Occipital lobe (tissue), 2 donors: ENCODE results near the gene ENPP5. TPM values are rescaled to one million over a fixed set of nuclear protein-coding genes. Genes with fewer than 3 reads are reported as not detected.

Experiments used
- DNase-seq: peaks from one replicate; lab custom pipeline; 2025; lab: John Stamatoyannopoulos, UW
- total RNA-seq: library from RNA; depleted of rRNA; stranded (reverse); fragments of >200 nt; gene quantifications from one replicate; pipeline ENCODE4 v1.2.3, GENCODE V29; 2014

Gene ENPP5, protein sequence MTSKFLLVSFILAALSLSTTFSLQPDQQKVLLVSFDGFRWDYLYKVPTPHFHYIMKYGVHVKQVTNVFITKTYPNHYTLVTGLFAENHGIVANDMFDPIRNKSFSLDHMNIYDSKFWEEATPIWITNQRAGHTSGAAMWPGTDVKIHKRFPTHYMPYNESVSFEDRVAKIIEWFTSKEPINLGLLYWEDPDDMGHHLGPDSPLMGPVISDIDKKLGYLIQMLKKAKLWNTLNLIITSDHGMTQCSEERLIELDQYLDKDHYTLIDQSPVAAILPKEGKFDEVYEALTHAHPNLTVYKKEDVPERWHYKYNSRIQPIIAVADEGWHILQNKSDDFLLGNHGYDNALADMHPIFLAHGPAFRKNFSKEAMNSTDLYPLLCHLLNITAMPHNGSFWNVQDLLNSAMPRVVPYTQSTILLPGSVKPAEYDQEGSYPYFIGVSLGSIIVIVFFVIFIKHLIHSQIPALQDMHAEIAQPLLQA
- 4.7 TPM for total RNA-seq

DNA sequence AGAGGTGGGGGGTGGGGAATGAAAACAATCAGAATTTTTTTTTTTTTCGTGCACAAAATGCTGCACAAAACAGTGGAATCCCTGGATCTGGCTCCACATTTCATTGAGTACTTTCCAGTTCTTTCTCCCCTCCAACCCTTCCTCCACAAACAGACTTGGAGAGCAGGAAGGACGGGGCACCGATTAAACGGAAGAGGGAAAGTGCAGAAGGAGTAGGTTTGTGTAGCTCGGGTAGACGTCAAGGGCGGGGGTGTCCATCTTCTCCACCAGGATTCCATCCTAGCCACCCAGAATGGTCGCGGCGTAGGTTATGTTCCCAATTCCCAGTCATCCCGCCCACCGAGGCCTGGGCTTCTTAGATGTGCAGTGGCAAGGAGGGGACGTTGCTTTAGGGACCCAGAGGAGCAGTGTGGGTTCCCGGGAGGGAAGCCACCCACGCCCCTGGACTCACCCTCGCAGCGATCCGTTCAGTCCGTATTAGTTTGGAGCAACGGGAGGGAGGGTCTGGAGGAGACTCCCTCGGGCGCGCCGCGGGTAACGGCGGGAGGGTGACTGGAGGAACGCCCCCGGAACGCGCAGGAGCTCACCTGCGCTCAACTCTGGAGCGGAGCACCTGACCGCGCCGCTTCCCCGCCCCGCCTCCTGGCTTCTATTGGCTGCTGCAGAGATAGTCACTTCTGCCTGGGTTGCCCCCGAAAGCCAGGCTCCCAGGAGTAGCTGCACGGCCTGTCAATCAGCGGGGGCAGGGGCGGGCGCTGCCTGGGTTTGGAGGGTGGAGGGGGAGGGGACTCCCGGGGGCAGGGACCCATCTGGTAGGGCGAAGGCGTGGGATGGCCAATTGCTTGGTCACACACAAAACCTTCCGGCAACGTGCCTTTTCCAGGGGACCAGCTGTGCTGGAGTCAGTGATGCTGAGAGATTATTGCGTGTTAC, at the start of gene ENPP5:
Gene ENPP5 (minus strand): TSS at position 624 of the 933 bp plus-strand sequence. CDS start 2,718 bp downstream, outside the sequence.
- peak; percentile 95 for DNase-seq

DNA sequence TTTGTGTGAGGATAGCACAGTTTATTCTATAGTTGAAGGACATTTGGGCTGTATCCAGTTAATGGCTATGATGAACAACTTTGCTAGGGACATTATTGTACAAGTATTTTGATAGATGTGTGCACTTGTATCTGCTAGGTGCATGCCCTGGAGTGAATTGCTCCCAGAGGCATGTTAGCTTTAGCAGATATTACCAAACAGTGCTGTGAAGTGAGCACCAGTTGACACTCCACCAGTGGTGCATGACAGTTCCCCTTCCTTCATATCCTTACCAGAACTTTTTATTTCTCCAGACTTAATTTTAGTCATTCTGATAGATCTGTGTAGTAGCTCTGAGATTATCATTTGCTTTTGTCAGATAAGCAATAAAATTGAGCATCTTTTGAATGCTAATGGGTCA, 48.9 kb upstream of the ENPP5 start:
- DNase-seq, result no peak

DNA sequence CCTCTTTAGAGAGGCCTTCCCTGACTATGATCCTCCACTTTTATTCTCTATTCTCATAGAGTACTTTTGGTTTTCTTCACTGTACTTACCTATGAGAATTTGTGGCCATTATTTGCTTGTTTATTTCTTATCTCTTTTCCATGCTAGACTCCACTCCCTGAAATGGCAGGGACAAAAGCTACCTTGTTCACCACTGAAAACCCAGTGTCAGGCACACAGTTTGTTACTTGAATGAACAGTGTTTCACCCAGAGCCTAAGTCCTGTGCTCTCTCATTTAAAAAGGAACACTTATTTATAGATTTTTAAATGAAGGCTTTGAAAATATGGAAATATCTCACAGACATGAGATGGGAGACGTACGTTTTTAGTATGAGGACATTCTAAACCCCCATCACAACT, 47.7 kb upstream of the ENPP5 start:
- no peak for DNase-seq

DNA sequence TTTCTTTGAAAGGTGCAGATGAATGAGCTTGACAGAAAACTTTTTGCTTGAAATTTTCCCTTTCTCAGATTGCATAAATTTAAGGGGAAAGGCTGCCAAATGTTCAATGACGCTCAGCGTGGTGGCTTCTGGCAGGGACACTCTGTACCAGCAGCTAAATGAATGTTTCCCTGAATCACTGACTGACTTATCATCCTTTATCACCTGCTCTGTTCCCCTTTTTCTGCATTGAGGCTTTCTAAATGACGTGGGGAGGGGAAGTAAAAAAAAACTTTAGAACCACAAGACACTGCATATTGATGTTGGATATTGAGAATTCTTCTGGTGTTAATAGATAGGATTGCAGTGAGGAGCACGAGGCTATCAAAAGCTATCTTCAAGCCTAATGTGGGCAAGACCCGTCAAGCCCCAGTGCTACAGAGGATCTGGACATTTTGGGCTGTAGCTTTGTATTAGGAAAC, 46.9 kb upstream of the ENPP5 start:
- peak; percentile 44 for DNase-seq

DNA sequence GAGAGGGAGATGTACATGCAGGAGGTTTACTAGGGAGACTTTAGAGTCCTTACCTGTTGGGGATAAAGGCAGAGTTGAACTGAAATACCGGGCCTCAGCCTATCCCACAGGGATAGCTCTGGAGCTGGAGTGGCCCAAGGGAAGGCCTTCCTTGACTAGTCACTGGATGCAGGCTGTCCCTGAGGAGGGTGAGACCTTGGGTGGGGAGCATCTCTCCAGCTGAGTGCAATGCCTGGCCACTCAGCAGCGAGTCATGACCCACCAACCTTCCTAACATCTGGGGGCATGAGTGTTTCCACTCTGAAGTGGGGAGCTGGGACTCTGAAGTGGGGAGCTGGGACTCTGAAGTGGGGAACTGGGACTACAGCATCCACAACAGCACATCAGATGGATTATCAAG, 46.1 kb upstream of the ENPP5 start:
- no peak for DNase-seq

DNA sequence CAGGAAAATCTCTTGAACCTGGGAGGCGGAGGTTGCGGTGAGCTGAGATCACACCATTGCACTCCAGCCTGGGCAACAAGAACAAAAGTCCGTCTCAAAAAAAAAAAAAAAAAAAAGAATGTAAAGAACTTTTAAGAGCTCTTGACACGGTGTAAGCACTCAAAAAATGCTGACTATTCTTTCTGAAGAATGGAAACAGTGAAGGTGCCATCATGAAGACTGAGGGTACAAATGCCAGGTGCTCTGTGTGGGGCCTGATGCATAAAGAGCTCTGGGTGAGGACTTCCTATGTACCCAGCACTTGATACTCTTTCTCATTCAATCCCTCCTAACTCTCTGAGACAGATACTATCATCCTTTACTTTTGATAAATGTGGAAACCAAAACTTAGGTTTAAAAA, 45.0 kb upstream of the ENPP5 start:
- no peak for DNase-seq

DNA sequence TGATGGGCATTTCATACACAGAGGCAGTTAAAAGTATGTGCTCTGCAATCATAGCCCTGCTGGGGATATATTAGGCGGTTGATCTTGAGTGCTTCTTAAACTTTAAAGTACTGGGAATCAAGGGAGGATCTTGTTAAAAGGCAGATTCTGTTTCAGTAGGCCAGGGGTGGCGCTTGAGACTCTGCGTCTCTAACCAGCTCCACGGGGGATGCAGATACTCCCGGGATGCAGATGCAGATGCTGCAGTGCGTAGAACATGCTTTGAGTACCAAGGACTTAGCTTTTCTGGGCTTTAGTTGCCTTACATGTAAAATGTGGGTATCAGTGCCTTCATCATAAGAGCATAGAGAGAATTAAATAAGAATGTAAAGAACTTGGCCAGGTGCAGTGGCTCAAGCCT, 44.4 kb upstream of the ENPP5 start:
- no peak for DNase-seq

DNA sequence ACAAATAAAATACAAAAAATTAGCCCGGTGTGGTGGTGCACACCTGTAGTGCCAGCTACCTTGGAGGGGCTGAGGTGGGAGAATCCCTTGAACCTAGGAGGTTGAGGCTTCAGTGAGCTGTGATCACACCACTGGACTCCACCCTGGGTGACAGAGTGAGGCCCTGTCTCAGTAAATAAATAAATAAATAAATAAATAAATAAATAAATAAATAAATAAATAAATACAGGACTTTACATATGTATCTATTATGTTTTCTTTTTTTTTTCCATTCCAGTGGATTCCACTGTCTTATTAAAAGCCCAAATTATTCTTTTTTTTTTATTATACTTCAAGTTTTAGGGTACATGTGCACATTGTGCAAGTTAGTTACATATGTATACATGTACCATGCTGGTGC, 41.1 kb upstream of the ENPP5 start:
- DNase-seq, result no peak

DNA sequence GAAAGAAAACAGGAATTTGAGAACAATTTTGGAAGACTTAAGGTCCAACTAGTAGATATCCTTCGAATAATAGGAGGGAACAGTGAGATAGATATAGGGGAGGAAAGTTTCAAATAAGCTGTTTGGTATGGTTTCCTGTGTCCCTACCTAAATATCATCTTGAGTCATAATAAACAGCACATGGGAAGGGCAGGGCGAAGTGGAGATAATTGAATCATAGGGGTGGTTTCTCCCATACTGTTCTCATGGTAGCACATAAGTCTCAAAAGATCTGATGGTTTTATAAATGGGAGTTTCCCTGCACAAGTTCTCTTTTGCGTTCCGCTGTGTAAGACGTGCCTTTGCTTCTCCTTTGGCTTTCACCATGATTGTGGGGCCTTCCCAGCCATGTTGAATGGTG, 39.5 kb upstream of the ENPP5 start:
- no peak for DNase-seq

DNA sequence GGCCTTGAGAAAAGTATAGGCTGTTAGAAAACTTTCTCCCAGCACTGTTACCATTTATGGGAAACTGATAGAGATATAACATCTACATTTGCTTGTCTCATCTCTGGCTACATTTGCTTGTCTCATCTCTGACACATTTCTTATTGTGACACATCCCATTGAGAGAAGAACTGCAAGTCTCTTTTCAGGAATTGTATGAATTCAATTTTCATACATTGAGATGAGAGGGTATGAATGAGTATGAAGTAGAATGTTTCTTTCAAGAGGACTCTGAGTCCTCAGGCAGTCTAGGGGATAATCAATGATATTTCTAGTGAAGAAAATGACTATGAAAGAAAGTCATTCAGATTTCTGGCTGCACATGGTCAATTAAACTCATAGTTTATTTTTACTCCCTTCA, 37.5 kb upstream of the ENPP5 start:
- DNase-seq, result no peak

DNA sequence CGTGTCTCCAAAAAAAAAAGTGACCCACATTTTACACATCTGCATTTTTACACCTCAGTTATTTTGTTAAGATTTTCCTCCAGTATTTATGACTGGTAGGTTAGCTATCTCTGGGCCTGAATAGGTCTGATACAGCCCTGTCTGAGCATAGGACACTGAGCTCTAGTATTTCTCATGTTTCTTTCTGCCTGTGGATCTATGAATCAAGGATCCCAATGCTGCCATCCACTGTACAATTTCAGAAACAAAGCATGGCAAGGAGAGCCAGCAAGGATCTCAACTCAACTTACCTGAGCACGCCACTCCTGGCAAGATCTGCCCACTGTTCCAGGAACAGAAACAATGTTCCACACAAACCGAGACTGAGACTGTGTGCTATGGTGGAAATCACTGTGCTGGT, 36.4 kb upstream of the ENPP5 start:
- DNase-seq, result no peak

DNA sequence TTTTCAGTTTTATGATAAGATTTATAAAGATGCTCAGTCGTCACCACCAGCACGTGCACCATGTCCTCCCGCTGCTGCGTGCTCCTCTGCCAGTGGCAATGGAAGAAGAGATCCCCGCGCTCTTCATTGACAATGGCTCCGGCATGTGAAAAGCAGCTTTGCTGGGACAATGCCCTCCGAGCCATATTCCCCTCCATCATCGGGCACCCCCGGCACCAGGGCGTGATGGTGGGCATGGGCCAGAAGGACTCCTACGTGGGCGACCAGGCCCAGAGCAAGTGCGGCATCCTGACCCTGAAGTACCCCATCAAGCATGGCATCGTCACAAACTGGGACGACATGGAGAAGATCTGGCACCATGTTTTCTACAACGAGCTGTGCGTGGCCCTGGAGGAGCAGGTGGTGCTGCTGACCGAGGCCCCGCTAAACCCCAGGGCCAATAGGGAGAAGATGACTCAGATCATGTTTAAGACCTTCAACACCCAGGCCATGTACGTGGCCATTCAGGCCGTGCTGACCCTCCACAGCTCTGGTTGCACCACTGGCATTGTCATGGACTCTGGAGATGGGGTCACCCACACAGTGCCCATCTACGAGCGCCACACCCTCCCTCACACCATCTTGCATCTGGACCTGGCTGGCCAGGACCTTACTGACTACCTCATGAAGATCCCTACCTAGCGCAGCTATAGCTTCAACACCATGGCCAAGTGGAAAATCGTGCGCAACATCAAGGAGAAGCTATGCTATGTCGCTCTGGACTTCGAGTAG, 34.3 kb upstream of the ENPP5 start:
- no peak for DNase-seq

DNA sequence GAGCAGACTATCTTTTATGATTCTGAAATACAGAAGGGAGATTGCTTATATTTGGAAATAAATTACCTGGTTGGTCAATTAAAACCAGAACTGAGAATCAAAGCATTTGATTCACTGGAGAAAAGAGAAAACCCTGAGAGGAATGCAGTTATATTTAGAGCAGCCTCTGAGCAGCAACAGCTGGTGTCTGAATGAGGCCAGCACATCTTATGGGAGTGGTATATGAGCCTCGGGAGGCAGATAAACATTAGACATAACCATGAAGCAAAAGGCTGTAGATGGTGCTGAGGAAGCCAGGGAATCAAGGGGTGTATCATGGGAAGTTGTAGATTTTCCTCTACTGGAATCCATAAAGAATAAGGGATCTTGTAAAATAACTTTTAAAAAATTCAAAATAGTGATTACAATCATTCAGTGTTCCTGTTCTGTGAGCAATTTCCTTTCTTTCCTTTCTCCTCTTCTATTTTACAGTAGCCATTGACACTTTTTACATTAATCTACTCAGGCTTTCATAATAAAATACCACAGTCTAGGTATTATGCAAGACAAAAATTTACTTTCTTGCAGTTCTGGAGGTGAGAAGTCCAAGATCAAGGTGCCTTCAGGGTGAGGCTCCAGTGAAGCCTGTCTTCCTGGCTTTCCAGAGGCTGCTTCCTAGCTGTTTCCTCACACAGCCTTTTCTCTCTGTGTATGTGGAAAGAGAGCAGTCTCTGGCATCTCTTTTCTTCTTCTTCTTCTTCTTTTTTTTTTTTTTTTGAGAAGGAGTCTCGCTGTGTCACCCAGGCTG, 32.8 kb upstream of the ENPP5 start:
- DNase-seq, result no peak

DNA sequence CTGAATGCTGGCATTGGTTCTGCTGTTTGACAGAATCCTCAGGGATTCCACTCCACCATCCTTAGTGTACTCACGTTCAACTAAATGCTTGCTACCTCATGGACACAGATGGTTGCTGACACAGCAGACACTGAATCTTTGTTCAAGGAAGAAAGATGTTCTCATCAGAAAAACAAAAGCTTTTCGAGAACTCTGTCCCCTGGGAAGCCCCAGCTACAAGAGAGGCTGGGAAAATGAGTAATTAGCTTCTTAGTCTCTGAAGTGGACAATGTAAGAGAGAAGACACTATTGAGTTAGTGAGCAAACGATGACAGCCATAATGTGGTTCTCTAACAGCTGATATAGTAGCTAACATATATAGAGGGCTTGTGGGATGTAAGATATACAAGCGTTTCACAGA, 30.9 kb upstream of the ENPP5 start:
- DNase-seq, result no peak

DNA sequence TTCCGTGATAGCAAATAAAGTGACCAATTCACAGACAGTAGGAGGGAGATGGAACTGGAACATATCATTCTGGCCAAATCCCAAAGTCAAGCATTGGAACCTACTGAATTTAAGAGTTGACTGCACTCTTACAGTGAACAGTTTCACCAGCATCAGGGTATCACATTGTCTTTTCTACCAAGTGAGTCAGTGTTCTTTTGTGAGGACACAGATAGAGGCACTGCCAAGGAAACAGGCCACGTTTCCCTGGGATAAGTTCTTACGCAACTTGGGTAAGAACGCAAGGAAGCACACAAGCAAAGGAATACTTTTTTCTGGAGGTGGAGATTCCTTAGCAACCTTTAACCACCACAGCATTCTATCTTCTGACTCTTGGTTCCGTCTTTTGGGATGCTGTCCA, 28.6 kb upstream of the ENPP5 start:
- DNase-seq, result no peak

DNA sequence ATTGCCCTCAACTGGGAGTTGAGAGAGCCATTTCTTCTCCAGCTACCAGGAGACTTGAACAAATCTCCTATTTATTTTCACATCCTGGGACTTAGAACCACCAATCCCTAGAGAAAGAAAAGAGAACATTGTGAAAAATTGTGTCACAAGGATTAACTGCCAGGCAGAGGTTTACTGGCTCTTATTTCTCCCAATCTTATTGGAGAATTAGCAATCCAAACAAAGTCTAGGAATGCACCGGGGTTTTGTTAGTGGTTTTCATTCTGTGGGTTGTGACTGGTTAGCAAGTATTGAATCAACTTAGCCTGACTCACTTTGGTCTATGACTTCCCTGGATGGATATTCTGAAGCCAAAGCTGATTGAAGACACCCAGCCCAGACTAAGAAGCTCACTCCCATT, 21.2 kb upstream of the ENPP5 start:
- DNase-seq, result no peak

DNA sequence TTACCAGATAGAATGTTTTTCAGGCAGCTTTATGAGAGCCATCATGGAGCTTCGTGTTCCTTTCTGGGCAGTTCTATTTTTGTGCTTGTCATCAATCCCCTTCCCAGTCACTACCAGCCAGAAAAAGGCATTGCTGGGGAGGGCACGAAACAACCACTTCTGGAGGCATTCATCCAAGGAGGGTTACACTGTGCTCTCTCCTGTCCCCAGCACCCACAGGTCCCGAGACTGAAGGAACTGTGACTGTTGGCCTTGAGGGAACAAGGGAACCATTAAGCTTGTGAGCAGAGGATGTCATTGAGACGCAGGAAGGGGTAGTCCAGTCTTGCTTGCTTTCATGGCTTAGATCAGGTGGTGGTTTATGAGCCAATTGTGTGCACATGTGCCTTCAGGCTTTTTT, 20.1 kb upstream of the ENPP5 start:
- DNase-seq, result no peak

DNA sequence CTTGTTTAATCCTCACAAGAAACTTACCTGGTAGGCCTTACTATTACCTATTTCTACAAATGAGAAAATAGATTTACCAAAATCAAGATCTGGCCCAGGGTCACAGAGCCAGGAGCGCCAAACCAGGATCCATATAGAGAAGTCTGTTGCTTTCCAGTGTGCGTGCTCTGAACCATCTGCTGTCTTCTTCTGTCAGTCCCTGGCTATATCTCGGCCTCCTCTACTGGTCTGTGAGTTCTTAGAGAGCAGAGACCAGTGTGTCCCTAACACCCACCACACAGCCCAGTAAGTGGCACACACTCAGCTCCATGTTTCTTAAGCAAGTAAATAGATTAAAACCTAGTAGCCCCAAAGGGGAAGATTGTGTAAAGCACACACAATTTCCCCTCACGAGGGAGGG, 18.9 kb upstream of the ENPP5 start:
- no peak for DNase-seq

DNA sequence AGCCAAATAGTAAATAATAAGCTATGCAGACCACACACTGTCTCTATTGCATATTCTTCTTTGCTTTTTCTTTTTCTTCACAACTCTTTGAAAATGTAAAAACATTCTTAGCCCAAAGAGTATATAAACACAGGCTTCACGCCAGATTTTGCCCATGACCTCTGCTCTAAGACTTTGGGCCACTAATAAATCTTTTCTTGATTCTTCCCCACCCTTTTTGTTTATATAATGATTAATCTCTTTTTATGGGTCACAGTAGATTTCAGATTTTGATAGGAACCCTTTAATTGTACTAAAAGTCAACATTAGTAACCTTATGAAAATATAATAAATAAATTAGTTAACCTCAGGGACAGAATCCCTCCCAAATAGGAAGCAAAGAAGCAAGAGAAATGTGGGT, 15.8 kb upstream of the ENPP5 start:
- no peak for DNase-seq

DNA sequence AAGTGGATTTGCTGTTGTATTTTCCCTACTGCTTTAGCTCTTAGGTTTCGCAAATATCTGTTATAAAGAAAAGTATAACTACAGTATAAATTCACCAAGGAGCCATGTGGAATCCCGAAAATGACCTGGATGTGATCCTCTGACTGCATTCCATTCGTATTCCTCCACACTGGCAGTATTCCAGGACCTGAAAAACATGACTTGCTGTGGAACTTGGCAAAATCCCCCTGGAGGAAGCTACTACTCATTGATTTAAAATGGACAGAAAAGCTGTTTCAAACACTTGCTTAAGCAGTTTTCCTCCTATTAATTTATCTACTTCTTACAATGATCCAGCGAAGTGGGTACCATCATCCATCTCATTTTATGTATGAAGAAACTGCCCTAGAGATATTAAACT, 13.3 kb upstream of the ENPP5 start:
- DNase-seq, result no peak

DNA sequence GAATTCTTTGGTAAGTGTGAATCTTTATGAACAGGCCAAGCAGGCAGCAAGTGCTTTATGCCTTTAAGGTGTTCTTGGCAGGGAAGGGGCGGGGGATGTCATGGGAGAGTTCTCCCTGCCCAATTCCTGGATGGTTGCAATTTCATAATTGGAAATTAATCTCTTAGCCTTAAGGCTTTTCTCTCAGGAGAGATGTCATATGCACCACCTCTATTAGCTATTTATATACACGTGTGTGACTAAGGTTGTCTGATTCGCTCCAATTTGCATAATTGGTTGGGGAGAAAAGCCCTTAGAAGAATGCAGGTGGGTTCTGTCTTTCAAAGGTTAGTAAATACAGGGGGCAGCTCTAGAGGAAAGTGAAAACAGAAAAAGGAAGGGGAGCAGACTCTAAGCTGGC, 5.2 kb upstream of the ENPP5 start:
- no peak for DNase-seq
